C4-2B (cell line): ENCODE measurements around the gene LIPF.

Source experiments
- CTCF ChIP-seq: fragments of 450-650 bp; conservative IDR thresholded peaks from 2 replicates; pipeline ENCODE4 v1.5.1; 2017; ENCODE audit warnings: mild to moderate bottlenecking
- ZFX ChIP-seq: fragments of 450-650 bp; IDR thresholded peaks from 2 replicates; pipeline ENCODE4 v1.6.1; 2017

DNA sequence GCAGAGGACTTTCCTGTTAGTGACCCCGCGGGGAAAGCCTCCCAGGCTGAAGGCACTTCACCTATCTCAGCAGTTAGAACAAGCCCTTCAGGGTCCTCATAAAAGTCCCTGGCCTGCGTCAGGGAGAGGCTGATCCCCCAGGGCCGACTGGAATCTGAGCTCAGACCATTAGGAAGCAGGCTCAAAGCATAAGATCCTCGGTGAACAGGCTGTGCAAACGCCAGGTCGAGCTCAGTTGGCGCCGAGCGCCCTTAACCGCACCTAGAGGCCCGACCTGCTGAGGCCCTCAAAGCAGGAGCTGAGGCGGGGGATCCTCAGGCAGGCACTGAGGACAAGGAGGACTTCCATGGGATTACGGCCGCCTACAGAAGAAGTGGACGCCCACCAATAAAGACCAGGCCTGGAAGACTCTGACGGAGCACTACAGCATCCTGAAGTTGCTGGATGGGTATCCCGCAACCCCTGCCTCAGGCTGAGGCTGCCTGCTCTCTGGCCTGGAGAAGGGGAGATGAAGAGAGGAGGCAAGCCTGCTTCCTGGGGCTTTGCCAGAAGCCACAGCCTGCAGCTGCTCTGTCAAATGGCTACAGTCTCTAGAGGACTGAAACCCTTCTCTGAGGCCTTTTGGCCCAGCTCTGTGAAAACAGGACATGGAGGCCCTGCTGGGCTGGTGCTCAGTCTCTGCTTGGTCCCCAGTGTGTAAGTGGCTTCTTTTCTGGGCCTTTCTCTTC is 47.8 kb upstream of the LIPF start:
- TF ChIP-seq CTCF (no peak), ZFX (no peak)
